Measurements from ENCODE around the gene PRKRA. TPM values are rescaled to one million over a fixed set of nuclear protein-coding genes. Genes with fewer than 3 reads are reported as not detected.

PRKRA gene
- total and polyA plus RNA-seq, 2 of the 8 experiments (the other 6 are each of a cell fraction or from before 2014, with no cell fraction given) = 25.4 to 60.4 TPM

DNA sequence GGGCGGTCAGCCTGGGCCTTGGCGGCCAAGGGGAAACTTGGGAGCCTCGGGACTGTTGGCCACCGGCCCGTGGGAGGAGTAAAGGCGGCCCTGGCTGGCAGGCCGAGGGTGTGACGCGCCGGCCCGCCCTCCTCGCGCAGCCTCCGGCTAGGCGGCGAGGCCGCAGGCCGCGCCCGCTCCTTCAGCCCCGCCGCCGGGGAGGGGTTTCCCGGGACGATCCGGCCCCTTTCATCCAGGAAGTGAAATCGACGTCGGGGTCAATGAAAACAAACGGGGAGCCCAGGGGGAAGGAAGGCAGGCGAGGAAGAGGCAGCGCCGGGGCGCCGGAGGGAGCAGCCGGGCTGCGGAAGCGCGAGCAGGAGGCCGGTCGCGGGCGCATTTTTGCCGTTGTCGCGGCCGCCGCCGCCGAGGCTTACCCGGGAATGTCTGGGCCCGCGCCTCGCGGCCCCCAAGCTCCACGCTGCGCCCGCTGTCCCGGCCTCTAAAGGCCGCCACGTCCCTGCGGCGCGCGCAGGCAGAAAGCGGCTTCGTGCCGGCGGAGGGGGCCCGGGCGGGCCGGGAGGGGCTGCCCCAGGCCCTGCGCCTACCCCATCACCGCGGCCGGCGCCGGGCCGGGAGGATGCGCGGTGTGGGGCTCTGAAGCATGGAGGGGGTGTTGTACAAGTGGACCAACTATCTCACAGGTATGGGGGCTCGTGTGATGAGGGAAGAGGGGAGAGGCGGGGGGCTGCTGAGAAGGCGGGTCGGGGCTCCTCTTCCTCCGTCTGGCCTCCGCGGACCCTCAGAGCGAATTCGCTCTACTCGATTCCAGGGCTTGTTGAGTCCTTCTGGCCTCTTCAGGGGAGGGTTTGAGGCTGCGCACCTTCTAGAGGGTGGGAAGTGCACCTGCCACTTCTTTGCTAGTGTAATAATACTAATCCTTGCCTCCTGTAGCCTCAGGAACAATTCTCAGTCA, 29.5 kb upstream of the PRKRA start, which contains the start of gene PLEKHA3:
TSS of gene PLEKHA3 (plus strand) at position 231 of the 955 bp plus-strand sequence. CDS start at position 644, 413 bp downstream.
- FAIRE-seq (no peak), DNase-seq (ENCODE audit: low read depth in 1 of 2, low spot score in 2 of 2) (peak; percentile 75 to 90)
- Histone ChIP-seq H3K4ac (replicated peaks; ENCODE audit: insufficient read length, low read depth, low read length) (no peak within 1 kb of the TSS), H3K23ac (ENCODE audit: insufficient read length) (no peak within 1 kb of the TSS), H3K14ac (ENCODE audit: insufficient read length) (no peak within 1 kb of the TSS), H3K79me1 (ENCODE audit: low read depth, low read length) (peaks cover 2% of the 10 kb centered on the region; the same call in 1 of the 2 replicates), H3K4me2 (ENCODE audit: insufficient read depth in 1 of 2, low read depth in 2 of 2, low read length in 2 of 2) (peak within 1 kb of the TSS; percentile 59 to 92), H4K91ac (replicated peaks; ENCODE audit: insufficient read length, low read length) (no peak within 1 kb of the TSS), H2BK120ac (replicated peaks; ENCODE audit: low read depth, low read length) (no peak within 1 kb of the TSS), H2AK5ac (ENCODE audit: low read depth, low read length) (no peak within 1 kb of the TSS), H3K4me1 (replicated peaks in 1 of 4; ENCODE audit: control insufficient read depth in 3 of 4, insufficient read depth in 4 of 4, low read length in 3 of 4) (peaks cover 0 to 12% (median 4%) of the 10 kb centered on the region in 4 experiments; a peak in 3 of 7 replicates), H4K5ac (ENCODE audit: insufficient read length, low read depth, low read length) (no peak within 1 kb of the TSS), H2AFZ (ENCODE audit: low read length) (no peak within 1 kb of the TSS), H2BK12ac (ENCODE audit: low read depth, low read length) (no peak within 1 kb of the TSS; the same call in 1 of the 2 replicates), H2BK5ac (ENCODE audit: low read depth, low read length) (no peak within 1 kb of the TSS), H2BK15ac (ENCODE audit: low read length) (peak within 1 kb of the TSS; percentile 49; the same call in 1 of the 2 replicates), H3K23me2 (ENCODE audit: low read depth, low read length) (peaks cover 9% of the 10 kb centered on the region), H3K56ac (replicated peaks; ENCODE audit: insufficient read length, low read depth, low read length) (no peak within 1 kb of the TSS), H3K18ac (ENCODE audit: extremely low read depth, low read length) (peak within 1 kb of the TSS; percentile 60), H3K4me3 (ENCODE audit: extremely low read depth in 1 of 4, insufficient read depth in 2 of 4, low read depth in 3 of 4, low read length in 4 of 4) (peak within 1 kb of the TSS; percentile 50 to 83 (median 76)), H3K9me3 (ENCODE audit: insufficient read depth in 2 of 2, low read depth in 1 of 2, low read length in 1 of 2) (no peaks in the 10 kb centered on the region), H3K9ac (replicated peaks in 1 of 4; ENCODE audit: extremely low read depth in 1 of 4, low read depth in 3 of 4, low read length in 3 of 4) (peak within 1 kb of the TSS; percentile 40 to 84 (median 66)), H4K8ac (ENCODE audit: extremely low read depth, insufficient read depth, low read length) (peak within 1 kb of the TSS; percentile 82; the same call in 1 of the 2 replicates), H3K27ac (ENCODE audit: low read depth, low read length) (no peak within 1 kb of the TSS), H3K79me2 (ENCODE audit: control insufficient read depth in 1 of 2, insufficient read depth in 2 of 2, low read length in 2 of 2) (peaks cover 0 to 33% of the 10 kb centered on the region in 2 experiments; a peak in 2 of 4 replicates), H3K36me3 (ENCODE audit: control insufficient read depth in 2 of 4, insufficient read depth in 4 of 4, low read length in 3 of 4) (no peaks in the 10 kb centered on the region), H2BK20ac (ENCODE audit: low read length) (no peak within 1 kb of the TSS), H4K20me1 (replicated peaks in 1 of 2; ENCODE audit: control insufficient read depth in 1 of 2, insufficient read depth in 2 of 2, low read length in 2 of 2) (peaks cover 2 to 3% of the 10 kb centered on the region in 2 experiments), H3K27me3 (replicated peaks in 1 of 4; ENCODE audit: control insufficient read depth in 3 of 4, extremely low read depth in 1 of 4, insufficient read depth in 3 of 4, low read length in 3 of 4) (no peaks in the 10 kb centered on the region; a peak in 2 of 7 replicates)
- POLR2A ChIA-PET (ENCODE audit: partially characterized antibody) = interaction anchor here (0.6 to 2.5 kb wide), 5 partner anchors 25 to 1003 kb away, joined by 3 to 17 read pairs (median 3); partner anchors contain the start of genes PJVK and PRKRA
- CTCF ChIA-PET (ENCODE audit: partially characterized antibody) = interaction anchor here (0.6 to 2.3 kb wide), 8 partner anchors 11 to 58 kb away, joined by 3 to 14 read pairs (median 3); partner anchors contain the start of gene PRKRA
- 2% methylated on average over 32 of the region's 92 CpGs; no CpG with 5 or more reads in 1 of the 2 experiments for WGBS, 2 experiments (ENCODE audit: extremely low coverage in 1 of 2, insufficient coverage in 1 of 2, insufficient read length in 1 of 2, insufficient replicate concordance in 2 of 2, low coverage in 1 of 2, low lambda C conversion rate in 2 of 2, missing lambda C conversion rate in 1 of 2)
- TF ChIP-seq NANOG (IDR thresholded peaks at IDR 0.05; ENCODE audit: insufficient read depth, low read depth, low read length, poor library complexity, severe bottlenecking) = no peak
- TF ChIP-seq JUN (IDR thresholded peaks at IDR 0.05; ENCODE audit: low read depth, low read length) = no peak
- no peak for TF ChIP-seq YY1 (IDR thresholded peaks at IDR 0.05; ENCODE audit: low read depth, low read length)
- TF ChIP-seq SUZ12 (IDR thresholded peaks at IDR 0.05; ENCODE audit: low read length) = 0 out of 2 replicates have a peak, but pooled peaks have one; percentile 11
- TF ChIP-seq GABPA (IDR thresholded peaks at IDR 0.05; ENCODE audit: borderline replicate concordance, insufficient read depth, low read length) = no peak
- TF ChIP-seq TBP (IDR thresholded peaks at IDR 0.05; ENCODE audit: low read depth, low read length) = peak; percentile 47; the same call in 1 of the 2 replicates
- TF ChIP-seq SIRT6 (IDR thresholded peaks at IDR 0.05; ENCODE audit: low read length) = no peak
- TF ChIP-seq GTF2F1 (IDR thresholded peaks at IDR 0.05; ENCODE audit: borderline replicate concordance, low read depth, low read length) = no peak
- no peak for TF ChIP-seq RFX5 (IDR thresholded peaks at IDR 0.05; ENCODE audit: borderline replicate concordance, low read depth, low read length)
- no peak for TF ChIP-seq HDAC6 (IDR thresholded peaks at IDR 0.05; ENCODE audit: low read depth, low read length)
- TF ChIP-seq POLR2AphosphoS5 (IDR thresholded peaks at IDR 0.05; ENCODE audit: low read depth, low read length) = peak; percentile 27; the same call in 1 of the 2 replicates

All from H1 (cell line).